Cardiac muscle cell (in vitro differentiated cells and primary cell): ENCODE measurements around the gene F2RL2. TPM values are rescaled to one million over a fixed set of nuclear protein-coding genes. Genes with fewer than 3 reads are reported as not detected.

Source experiments
- DNase-seq, 2 donors: peaks; one replicate each; pipeline versions ENCODE4 v3.0.0 to v3.0.0-alpha.2; 2010 to 2017; ENCODE audit warnings: low read depth in 1 of 2, low spot score in 1 of 2
- H3K27ac ChIP-seq: fragments of 200-600 bp; sonication (generic); 2 replicates; pipeline ENCODE4 v1.5.1; 2016
- H3K27me3 ChIP-seq: fragments of 200-600 bp; sonication (generic); 2 replicates; pipeline ENCODE4 v1.6.0; 2016; ENCODE audit warnings: control low read depth
- H3K36me3 ChIP-seq: fragments of 200-600 bp; sonication (generic); 2 replicates; pipeline ENCODE4 v1.5.1; 2016; ENCODE audit warnings: control low read depth
- H3K4me1 ChIP-seq: fragments of 200-600 bp; sonication (generic); 2 replicates; pipeline ENCODE4 v1.8.1; 2017; ENCODE audit warnings: low read depth, mild to moderate bottlenecking, mixed run types
- H3K4me3 ChIP-seq: fragments of 200-600 bp; sonication (generic); 2 replicates; pipeline ENCODE4 v1.5.1; 2016; ENCODE audit warnings: mild to moderate bottlenecking
- H3K9me3 ChIP-seq: fragments of 200-600 bp; sonication (generic); 2 replicates; pipeline ENCODE4 v1.5.1; 2017; ENCODE audit warnings: low read depth, mild to moderate bottlenecking, control low read depth
- polyA plus RNA-seq: library from polyadenylated mRNA; unstranded; fragments of >200 nt; fragmentation: Nextera tagmentation; extraction: Ambion mirVana; gene quantifications from 2 replicates; pipeline ENCODE4 v1.2.1, GENCODE V29; 2016
- total RNA-seq: library from RNA; depleted of rRNA; stranded (reverse); fragments of >200 nt; gene quantifications from 2 replicates; pipeline ENCODE4 v1.2.3, GENCODE V29; 2016
- TF ChIP-seq, protein P1 (sequence below): IDR thresholded peaks from 2 replicates; pipeline ENCODE4 v1.5.1; 2012; ENCODE audit warnings: low read depth, mild to moderate bottlenecking, low read length

F2RL2 gene
- total and polyA plus RNA-seq, 2 experiments from 2014 or later = 0.32 to 0.98 TPM

DNA sequence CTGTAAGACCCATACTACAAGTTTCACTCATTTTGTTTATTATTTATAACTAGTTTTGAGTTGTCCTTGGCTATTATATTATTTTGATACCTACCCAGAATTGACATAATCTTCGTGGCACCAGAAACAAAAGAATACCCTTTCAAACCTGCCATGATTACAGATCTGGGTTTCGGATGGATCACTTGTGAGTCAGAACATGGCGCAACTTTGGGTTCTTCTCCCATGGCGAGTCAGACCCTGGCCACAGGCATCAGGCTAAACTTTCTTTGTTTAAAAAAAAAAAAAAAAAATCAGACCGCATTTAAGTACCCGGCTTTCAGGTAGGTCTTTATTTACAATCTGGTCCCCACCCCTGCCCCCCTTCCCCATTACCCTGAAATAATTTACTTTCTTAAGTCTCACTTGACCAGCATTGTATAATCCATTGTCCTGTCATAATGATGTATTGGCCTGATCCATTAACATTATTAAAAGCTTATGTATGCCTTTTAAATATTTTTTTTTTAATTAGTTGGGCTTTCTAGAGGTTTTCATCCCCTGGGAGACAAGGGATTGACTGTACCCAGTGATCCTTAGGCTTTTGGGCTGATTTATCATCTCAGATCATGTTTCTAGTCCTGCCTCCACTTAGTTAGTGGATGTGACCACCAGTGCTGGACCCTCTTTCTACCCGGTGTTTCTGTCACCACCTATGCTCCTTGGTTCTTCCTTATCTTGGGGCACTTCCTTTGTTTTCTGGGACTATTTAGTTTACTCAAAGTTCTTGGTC, 43.9 kb downstream of the F2RL2 start:
- peak in 1 of 2 donors; percentile 9 for DNase-seq
- no peaks in the 10 kb centered on the region for H3K4me1 ChIP-seq
- H3K27me3 ChIP-seq = no peaks in the 10 kb centered on the region
- no peaks in the 10 kb centered on the region for H3K36me3 ChIP-seq
- TF ChIP-seq, protein P1, sequence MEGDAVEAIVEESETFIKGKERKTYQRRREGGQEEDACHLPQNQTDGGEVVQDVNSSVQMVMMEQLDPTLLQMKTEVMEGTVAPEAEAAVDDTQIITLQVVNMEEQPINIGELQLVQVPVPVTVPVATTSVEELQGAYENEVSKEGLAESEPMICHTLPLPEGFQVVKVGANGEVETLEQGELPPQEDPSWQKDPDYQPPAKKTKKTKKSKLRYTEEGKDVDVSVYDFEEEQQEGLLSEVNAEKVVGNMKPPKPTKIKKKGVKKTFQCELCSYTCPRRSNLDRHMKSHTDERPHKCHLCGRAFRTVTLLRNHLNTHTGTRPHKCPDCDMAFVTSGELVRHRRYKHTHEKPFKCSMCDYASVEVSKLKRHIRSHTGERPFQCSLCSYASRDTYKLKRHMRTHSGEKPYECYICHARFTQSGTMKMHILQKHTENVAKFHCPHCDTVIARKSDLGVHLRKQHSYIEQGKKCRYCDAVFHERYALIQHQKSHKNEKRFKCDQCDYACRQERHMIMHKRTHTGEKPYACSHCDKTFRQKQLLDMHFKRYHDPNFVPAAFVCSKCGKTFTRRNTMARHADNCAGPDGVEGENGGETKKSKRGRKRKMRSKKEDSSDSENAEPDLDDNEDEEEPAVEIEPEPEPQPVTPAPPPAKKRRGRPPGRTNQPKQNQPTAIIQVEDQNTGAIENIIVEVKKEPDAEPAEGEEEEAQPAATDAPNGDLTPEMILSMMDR = no peak
- no peak overlapping the region for H3K4me3 ChIP-seq
- no peak overlapping the region for H3K27ac ChIP-seq
- H3K9me3 ChIP-seq = no peaks in the 10 kb centered on the region

GRCh38 chr5:76576996-76577395, 46.2 kb downstream of the F2RL2 start:
- no peaks in the 10 kb centered on the region for H3K27me3 ChIP-seq
- no peaks in the 10 kb centered on the region for H3K9me3 ChIP-seq
- H3K27ac ChIP-seq = no peak overlapping the region
- H3K4me1 ChIP-seq = no peaks in the 10 kb centered on the region
- no peak overlapping the region for H3K4me3 ChIP-seq
- DNase-seq = no peak
- TF ChIP-seq, protein P1 = no peak
- H3K36me3 ChIP-seq = no peaks in the 10 kb centered on the region

DNA sequence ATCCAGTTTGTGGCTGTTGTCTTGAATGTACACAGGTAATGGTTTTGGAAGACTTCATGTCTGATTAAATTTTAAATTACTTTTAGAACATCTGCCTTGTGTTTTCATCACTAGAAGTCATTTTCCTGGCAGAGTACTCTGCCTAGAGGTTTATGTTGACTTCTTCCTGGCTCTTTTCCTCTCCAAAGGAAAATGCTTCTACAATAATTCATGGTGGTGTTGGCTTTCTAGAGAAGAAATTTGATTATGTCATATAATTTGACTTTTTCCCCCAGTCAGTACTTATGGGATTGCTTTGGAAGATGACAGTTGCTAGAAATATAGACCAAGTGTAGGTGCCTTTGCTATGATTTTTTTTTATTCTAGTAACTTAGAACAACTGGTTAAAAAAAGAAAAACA, 46.8 kb downstream of the F2RL2 start:
- no peak overlapping the region for H3K4me3 ChIP-seq
- H3K27me3 ChIP-seq = no peaks in the 10 kb centered on the region
- no peak overlapping the region for H3K27ac ChIP-seq
- H3K4me1 ChIP-seq = no peaks in the 10 kb centered on the region
- no peaks in the 10 kb centered on the region for H3K36me3 ChIP-seq
- H3K9me3 ChIP-seq = no peaks in the 10 kb centered on the region
- TF ChIP-seq, protein P1 = no peak
- no peak for DNase-seq

DNA sequence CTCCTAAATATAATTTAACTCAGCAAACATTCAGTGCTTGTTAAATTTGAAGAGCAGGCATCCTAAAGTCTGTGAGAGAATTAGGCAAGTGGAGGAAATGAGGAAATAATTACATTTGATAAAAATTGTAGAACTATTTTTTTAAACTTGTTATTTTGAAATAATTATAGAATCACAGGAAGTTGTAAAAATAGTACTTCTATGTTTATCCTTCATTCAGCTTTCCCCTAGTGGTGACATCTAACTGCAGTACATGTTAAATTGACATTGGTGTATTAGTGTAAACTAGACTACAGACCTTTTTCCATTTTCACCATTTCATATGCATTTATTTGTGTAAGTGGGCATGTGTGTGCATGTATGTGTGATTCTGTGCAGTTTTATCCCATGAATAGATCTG, 51.6 kb downstream of the F2RL2 start:
- Histone ChIP-seq H3K4me3 (no peak overlapping the region), H3K4me1 (no peaks in the 10 kb centered on the region), H3K27ac (no peak overlapping the region), H3K9me3 (no peaks in the 10 kb centered on the region), H3K36me3 (no peaks in the 10 kb centered on the region), H3K27me3 (no peaks in the 10 kb centered on the region)
- no peak for DNase-seq
- TF ChIP-seq, protein P1 = peak; percentile 14

GRCh38 chr5:76570153-76570552, 53.0 kb downstream of the F2RL2 start:
- Histone ChIP-seq H3K4me3 (no peak overlapping the region), H3K27ac (no peak overlapping the region), H3K36me3 (no peaks in the 10 kb centered on the region), H3K27me3 (no peaks in the 10 kb centered on the region), H3K4me1 (no peaks in the 10 kb centered on the region), H3K9me3 (no peaks in the 10 kb centered on the region)
- DNase-seq = no peak
- TF ChIP-seq, protein P1 = no peak

Other genes starting within 250 kb of the F2RL2 start
- gene IQGAP2, start 220.1 kb downstream of the F2RL2 start, total RNA-seq = 8.7 and 10.8 TPM in 2 replicates
- gene IQGAP2, start 220.1 kb downstream of the F2RL2 start, polyA plus RNA-seq = 4.1 and 5.6 TPM in 2 replicates
- 13.4 and 16.8 TPM in 2 replicates for gene F2R, start 92.7 kb upstream of the F2RL2 start, total RNA-seq
- gene F2R, start 92.7 kb upstream of the F2RL2 start, polyA plus RNA-seq = 16.6 and 22.4 TPM in 2 replicates
- not detected in 2 replicates for gene F2RL1, start 195.6 kb upstream of the F2RL2 start, total RNA-seq
- 0.06 TPM in 1 of 2 replicates, not detected in the other for gene F2RL1, start 195.6 kb upstream of the F2RL2 start, polyA plus RNA-seq
- 0.45 TPM in 1 of 2 replicates, not detected in the other for gene S100Z, start 226.6 kb upstream of the F2RL2 start, total RNA-seq
- 1.3 and 1.6 TPM in 2 replicates for gene S100Z, start 226.6 kb upstream of the F2RL2 start, polyA plus RNA-seq